HL-60 (cell line): ENCODE results near the gene PEX11B.

Source experiments
- DNase-seq, 2 experiments: peaks; one replicate each; pipeline ENCODE4 v3.0.0-alpha.2; 2010 to 2020; ENCODE audit warnings: low read depth in 1 of 2, low spot score in 1 of 2
- H3K27ac ChIP-seq: fragments of 250-450 bp; sonication (Bioruptor Pico); replicated peaks from 2 replicates; pipeline ENCODE4 v1.5.1; 2020; ENCODE audit warnings: mild to moderate bottlenecking, moderate library complexity
- H3K27me3 ChIP-seq: fragments of 250-450 bp; sonication (Bioruptor Pico); 2 replicates; pipeline ENCODE4 v1.5.1; 2021; ENCODE audit warnings: mild to moderate bottlenecking, moderate library complexity; ENCODE audit not compliant: insufficient read depth, poor library complexity, severe bottlenecking
- H3K4me3 ChIP-seq: replicated peaks from 2 replicates; pipeline ENCODE4 v1.5.1; 2011; ENCODE audit warnings: mild to moderate bottlenecking, control low read depth, low read length; ENCODE audit not compliant: insufficient read depth
- GABPA ChIP-seq: IDR thresholded peaks from 2 replicates; pipeline ENCODE4 v1.6.1; 2012; ENCODE audit warnings: low read depth
- POLR2AphosphoS5 ChIP-seq: IDR thresholded peaks from 2 replicates; pipeline ENCODE4 v1.6.1; 2012; ENCODE audit warnings: low read depth
- SPI1 ChIP-seq: IDR thresholded peaks from 2 replicates; pipeline ENCODE4 v1.6.1; 2012; ENCODE audit warnings: low read depth, mild to moderate bottlenecking, borderline replicate concordance
- TF ChIP-seq, protein P1 (sequence below): IDR thresholded peaks from 2 replicates; pipeline ENCODE4 v1.6.1; 2012; ENCODE audit warnings: low read depth; ENCODE audit not compliant: insufficient replicate concordance
- TF ChIP-seq, protein P2 (sequence below): IDR thresholded peaks from one replicate; pipeline ENCODE4 v1.5.1; 2011; ENCODE audit warnings: low read length, control low read depth, inconsistent platforms; ENCODE audit not compliant: insufficient read depth

Gene PEX11B

DNA sequence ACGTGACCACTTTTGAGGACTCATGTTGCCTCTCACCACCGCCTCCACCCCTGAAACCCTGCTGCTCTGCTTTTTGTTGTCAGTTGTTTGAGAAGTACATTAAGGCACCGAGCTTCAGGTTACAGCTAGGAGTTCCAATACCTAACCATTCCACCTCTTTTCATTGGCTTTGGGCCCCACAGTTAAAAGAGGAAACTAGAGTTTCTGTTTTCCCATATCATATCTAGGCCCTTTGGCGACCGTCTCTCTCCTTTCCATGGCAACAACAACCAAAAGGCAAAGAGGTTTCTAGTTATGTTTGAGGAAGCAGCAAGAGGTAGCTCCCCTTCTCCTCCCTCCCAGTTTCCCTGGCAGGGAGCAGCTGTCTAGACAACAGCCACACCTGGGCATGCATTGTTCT, 38.7 kb downstream of the PEX11B start:
- no peak for TF ChIP-seq POLR2AphosphoS5
- TF ChIP-seq, protein P1, sequence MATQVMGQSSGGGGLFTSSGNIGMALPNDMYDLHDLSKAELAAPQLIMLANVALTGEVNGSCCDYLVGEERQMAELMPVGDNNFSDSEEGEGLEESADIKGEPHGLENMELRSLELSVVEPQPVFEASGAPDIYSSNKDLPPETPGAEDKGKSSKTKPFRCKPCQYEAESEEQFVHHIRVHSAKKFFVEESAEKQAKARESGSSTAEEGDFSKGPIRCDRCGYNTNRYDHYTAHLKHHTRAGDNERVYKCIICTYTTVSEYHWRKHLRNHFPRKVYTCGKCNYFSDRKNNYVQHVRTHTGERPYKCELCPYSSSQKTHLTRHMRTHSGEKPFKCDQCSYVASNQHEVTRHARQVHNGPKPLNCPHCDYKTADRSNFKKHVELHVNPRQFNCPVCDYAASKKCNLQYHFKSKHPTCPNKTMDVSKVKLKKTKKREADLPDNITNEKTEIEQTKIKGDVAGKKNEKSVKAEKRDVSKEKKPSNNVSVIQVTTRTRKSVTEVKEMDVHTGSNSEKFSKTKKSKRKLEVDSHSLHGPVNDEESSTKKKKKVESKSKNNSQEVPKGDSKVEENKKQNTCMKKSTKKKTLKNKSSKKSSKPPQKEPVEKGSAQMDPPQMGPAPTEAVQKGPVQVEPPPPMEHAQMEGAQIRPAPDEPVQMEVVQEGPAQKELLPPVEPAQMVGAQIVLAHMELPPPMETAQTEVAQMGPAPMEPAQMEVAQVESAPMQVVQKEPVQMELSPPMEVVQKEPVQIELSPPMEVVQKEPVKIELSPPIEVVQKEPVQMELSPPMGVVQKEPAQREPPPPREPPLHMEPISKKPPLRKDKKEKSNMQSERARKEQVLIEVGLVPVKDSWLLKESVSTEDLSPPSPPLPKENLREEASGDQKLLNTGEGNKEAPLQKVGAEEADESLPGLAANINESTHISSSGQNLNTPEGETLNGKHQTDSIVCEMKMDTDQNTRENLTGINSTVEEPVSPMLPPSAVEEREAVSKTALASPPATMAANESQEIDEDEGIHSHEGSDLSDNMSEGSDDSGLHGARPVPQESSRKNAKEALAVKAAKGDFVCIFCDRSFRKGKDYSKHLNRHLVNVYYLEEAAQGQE: no peak
- TF ChIP-seq SPI1: no peak
- peak in 1 of 2 experiments; percentile 59 for DNase-seq
- Histone ChIP-seq H3K27me3 (no peaks in the 10 kb centered on the region), H3K27ac (no peak overlapping the region), H3K4me3 (no peak overlapping the region)

DNA sequence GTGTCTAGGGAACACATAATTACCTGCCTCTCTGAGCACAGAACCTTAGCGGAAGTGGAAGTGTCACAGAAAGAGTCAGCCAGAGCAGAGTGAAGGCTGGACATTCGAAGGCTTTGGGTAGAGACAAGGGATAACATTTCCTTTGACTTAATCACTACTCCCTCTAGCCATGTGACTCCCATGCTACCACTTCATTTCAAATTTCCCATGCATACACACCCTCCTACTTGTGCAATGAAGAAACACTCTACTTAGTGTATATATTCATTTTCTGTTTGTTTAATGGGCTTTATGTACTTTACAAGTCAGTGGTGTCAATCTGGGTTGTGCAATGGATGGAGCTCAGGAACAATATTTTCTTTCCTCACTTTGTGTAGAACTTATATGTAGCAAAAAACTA, 39.8 kb downstream of the PEX11B start:
- no peak for TF ChIP-seq GABPA
- TF ChIP-seq, protein P1: no peak
- TF ChIP-seq, protein P2, sequence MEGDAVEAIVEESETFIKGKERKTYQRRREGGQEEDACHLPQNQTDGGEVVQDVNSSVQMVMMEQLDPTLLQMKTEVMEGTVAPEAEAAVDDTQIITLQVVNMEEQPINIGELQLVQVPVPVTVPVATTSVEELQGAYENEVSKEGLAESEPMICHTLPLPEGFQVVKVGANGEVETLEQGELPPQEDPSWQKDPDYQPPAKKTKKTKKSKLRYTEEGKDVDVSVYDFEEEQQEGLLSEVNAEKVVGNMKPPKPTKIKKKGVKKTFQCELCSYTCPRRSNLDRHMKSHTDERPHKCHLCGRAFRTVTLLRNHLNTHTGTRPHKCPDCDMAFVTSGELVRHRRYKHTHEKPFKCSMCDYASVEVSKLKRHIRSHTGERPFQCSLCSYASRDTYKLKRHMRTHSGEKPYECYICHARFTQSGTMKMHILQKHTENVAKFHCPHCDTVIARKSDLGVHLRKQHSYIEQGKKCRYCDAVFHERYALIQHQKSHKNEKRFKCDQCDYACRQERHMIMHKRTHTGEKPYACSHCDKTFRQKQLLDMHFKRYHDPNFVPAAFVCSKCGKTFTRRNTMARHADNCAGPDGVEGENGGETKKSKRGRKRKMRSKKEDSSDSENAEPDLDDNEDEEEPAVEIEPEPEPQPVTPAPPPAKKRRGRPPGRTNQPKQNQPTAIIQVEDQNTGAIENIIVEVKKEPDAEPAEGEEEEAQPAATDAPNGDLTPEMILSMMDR: no peak
- Histone ChIP-seq H3K4me3 (no peak overlapping the region), H3K27me3 (no peaks in the 10 kb centered on the region), H3K27ac (no peak overlapping the region)
- no peak for DNase-seq

DNA sequence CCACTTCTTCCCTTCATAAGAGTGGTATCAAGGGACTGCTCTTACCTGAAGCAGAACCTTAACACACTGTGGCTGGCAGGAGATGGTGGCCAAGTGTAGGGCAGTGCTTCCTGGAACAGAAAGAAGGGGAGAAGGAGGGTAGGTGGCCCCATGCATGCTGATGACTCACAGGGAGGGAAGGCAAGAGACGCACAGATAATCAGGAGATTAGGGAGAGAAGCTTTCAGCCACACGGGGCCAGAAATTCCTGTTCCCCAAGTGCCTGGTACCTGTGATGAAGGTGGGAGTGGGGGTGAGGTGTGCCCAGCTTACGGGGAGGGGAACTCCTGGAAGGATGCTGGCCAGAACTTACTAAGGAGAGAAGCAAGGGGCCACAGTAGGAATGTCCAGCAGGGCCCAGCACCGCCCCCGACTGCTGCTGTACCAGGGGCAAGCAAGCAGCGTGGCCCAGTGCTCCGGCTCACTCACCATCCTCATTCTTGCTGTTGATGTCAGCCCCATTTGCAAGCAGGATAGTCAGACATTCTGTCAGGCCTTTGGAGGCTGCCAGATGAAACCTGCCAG, 40.5 kb downstream of the PEX11B start:
- TF ChIP-seq POLR2AphosphoS5 (no peak), SPI1 (no peak), GABPA (no peak)
- TF ChIP-seq, protein P2: no peak
- TF ChIP-seq, protein P1: no peak
- DNase-seq: no peak
- Histone ChIP-seq H3K27ac (no peak overlapping the region), H3K27me3 (no peaks in the 10 kb centered on the region), H3K4me3 (no peak overlapping the region)
